ENCODE measurements around the gene ATXN7L3B. TPM values are rescaled to one million over a fixed set of nuclear protein-coding genes. Genes with fewer than 3 reads are reported as not detected.

The ATXN7L3B gene
- total and polyA plus RNA-seq, 8 donors: 5.4 to 23.3 (median 12.5) TPM

GRCh38 chr12:74578486-74578885 lies 40.9 kb downstream of the ATXN7L3B start:
- Histone ChIP-seq H3K4me3 (no peak overlapping the region), H3K27ac (no peak overlapping the region), H3K27me3 (no peaks in the 10 kb centered on the region), H3K36me3 (no peaks in the 10 kb centered on the region), H3K9me3 (no peaks in the 10 kb centered on the region), H3K4me1 (no peaks in the 10 kb centered on the region)
- intact Hi-C loops (cut with DNase I): no loop called here
- WGBS, 2 donors: 74 to 83% methylated on average over 2 of the region's 2 CpGs
- FAIRE-seq: no peak
- DNase-seq: no peak
- TF ChIP-seq, protein P1, sequence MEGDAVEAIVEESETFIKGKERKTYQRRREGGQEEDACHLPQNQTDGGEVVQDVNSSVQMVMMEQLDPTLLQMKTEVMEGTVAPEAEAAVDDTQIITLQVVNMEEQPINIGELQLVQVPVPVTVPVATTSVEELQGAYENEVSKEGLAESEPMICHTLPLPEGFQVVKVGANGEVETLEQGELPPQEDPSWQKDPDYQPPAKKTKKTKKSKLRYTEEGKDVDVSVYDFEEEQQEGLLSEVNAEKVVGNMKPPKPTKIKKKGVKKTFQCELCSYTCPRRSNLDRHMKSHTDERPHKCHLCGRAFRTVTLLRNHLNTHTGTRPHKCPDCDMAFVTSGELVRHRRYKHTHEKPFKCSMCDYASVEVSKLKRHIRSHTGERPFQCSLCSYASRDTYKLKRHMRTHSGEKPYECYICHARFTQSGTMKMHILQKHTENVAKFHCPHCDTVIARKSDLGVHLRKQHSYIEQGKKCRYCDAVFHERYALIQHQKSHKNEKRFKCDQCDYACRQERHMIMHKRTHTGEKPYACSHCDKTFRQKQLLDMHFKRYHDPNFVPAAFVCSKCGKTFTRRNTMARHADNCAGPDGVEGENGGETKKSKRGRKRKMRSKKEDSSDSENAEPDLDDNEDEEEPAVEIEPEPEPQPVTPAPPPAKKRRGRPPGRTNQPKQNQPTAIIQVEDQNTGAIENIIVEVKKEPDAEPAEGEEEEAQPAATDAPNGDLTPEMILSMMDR (IDR thresholded peaks at IDR 0.05): no peak
- ATAC-seq: no peak

- no peak overlapping the region for H3K27ac ChIP-seq
- no peaks in the 10 kb centered on the region for H3K27me3 ChIP-seq
- ATAC-seq (no peak), DNase-seq (no peak), FAIRE-seq (no peak)
- H3K4me3 ChIP-seq: no peak overlapping the region
- intact Hi-C loops (cut with DNase I): no loop called here
- no peaks in the 10 kb centered on the region for H3K9me3 ChIP-seq
- TF ChIP-seq, protein P1 (IDR thresholded peaks at IDR 0.05): no peak
- H3K36me3 ChIP-seq: no peaks in the 10 kb centered on the region
- H3K4me1 ChIP-seq: no peaks in the 10 kb centered on the region
- WGBS, 2 donors: 81 to 83% methylated on average over 1 of the region's 1 CpG
Measured at GRCh38 chr12:74579446-74579845, 41.8 kb downstream of the ATXN7L3B start.

DNA sequence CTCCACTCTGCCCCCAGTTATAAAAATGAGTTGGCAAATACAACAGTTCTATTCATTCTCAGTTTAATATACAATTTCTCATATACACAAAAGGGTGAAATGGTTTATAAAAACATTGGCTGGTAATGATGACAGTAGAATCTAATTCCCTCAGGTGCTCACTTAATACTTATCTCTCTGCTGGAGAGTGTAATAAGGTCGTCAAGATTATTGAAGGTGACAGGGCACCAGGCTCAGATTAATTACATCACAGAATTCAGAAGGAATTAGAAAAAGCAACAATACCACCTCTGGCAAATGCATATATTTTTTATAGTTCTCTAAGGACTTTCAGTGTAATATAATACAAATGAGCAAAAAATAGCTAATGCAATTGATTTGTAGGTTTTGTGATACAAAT lies 42.3 kb downstream of the ATXN7L3B start:
- DNase-seq (no peak), ATAC-seq (no peak), FAIRE-seq (no peak)
- Histone ChIP-seq H3K4me1 (no peaks in the 10 kb centered on the region), H3K36me3 (no peaks in the 10 kb centered on the region), H3K9me3 (no peaks in the 10 kb centered on the region), H3K27ac (no peak overlapping the region), H3K4me3 (no peak overlapping the region), H3K27me3 (no peaks in the 10 kb centered on the region)
- TF ChIP-seq, protein P1 (IDR thresholded peaks at IDR 0.05): no peak
- WGBS, 2 donors: 13 to 19% methylated on average over 1 of the region's 1 CpG
- intact Hi-C loops (cut with DNase I): no loop called here

DNA sequence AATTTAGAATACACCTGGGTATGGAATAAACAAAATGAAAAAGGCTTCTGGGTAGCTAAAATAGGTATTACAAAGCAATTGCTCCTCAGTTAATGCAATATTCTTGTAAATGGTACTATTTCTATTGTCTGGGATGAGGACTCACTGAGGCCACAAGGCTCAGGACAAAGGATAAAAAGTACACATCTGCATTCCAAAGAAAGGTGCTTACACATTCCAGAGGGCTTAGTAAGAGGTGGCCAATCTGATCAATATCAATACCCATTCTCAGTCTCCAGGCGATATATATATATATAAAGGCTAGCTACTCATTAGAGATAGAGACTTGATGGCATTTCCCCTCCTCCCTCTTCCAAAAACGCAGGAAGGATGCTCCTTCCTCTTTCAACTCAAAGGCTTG lies 43.8 kb downstream of the ATXN7L3B start:
- 39 to 52% methylated on average over 2 of the region's 2 CpGs for WGBS, 2 donors
- no peak overlapping the region for H3K4me3 ChIP-seq
- DNase-seq (no peak), FAIRE-seq (no peak), ATAC-seq (no peak)
- H3K4me1 ChIP-seq: no peaks in the 10 kb centered on the region
- TF ChIP-seq, protein P1 (IDR thresholded peaks at IDR 0.05): no peak
- no peak overlapping the region for H3K27ac ChIP-seq
- no peaks in the 10 kb centered on the region for H3K9me3 ChIP-seq
- intact Hi-C loops (cut with DNase I): no loop called here
- no peaks in the 10 kb centered on the region for H3K27me3 ChIP-seq
- H3K36me3 ChIP-seq: no peaks in the 10 kb centered on the region

DNA sequence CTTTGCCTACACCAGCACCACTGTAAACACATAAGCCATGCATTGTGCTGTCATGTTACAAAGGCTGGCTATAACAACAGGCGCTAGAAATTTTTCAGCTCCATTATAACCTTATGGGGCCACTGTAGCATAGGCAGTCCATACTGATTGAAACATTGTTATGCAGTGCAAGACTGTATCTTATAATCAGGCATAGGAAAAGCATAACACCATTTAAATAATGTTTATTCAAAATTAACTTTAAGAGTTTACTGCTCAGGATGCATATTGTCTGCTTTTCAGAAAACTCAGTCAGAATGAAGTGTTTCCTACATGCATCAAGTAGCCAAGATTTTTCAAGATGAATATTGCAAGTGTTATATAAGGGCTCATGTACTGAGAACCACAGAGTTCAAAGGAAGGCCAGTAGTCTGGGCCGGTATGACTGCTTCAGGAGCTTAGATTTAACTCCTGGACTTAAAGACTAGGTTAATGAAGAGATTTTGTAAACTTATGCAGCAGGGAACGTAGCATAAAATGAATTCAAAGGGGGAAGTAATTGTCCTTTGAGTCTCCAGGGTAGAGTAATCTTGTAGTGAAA lies 46.9 kb downstream of the ATXN7L3B start:
- no peak overlapping the region for H3K27ac ChIP-seq
- 75 to 76% methylated on average over 3 of the region's 3 CpGs for WGBS, 2 donors
- intact Hi-C loops (cut with DNase I): no loop called here
- H3K4me1 ChIP-seq: no peaks in the 10 kb centered on the region
- no peaks in the 10 kb centered on the region for H3K9me3 ChIP-seq
- no peak overlapping the region for H3K4me3 ChIP-seq
- ATAC-seq (no peak), FAIRE-seq (no peak), DNase-seq (no peak)
- H3K36me3 ChIP-seq: no peaks in the 10 kb centered on the region
- TF ChIP-seq, protein P1 (IDR thresholded peaks at IDR 0.05): no peak
- H3K27me3 ChIP-seq: no peaks in the 10 kb centered on the region
